HepG2 (cell line): ENCODE data around the gene CORO7. TPM values are rescaled to one million over a fixed set of nuclear protein-coding genes. Genes with fewer than 3 reads are reported as not detected.

Experiments
- HDAC6 ChIP-seq: fragments of 200-600 bp; sonication (generic); IDR thresholded peaks from 2 replicates; pipeline ENCODE4 v1.7.0; 2017; ENCODE audit warnings: mild to moderate bottlenecking, antibody characterized with exemption, low read length, low read depth
- MLX ChIP-seq: IDR thresholded peaks from 2 replicates; pipeline ENCODE4 v1.6.1; 2016
- NONO ChIP-seq, 2 experiments: fragments of 450-650 bp in 1 of 2; sonication (generic) in 1 of 2; formaldehyde crosslinking in 1 of 2; IDR thresholded peaks in 1 of 2; conservative IDR thresholded peaks in 1 of 2; 2 replicates each; pipeline versions ENCODE4 v1.6.1 to v1.8.0; 2017 to 2022; ENCODE audit warnings: mild to moderate bottlenecking in 1 of 2, missing genetic modification reagents in 1 of 2, moderate library complexity in 1 of 2
- ZFP82 ChIP-seq: sonication (generic); formaldehyde crosslinking; IDR thresholded peaks from 2 replicates; pipeline ENCODE4 v1.5.1; 2020; ENCODE audit warnings: mild to moderate bottlenecking, missing genetic modification reagents, borderline replicate concordance
- ZFP90 ChIP-seq: sonication (generic); formaldehyde crosslinking; IDR thresholded peaks from 2 replicates; pipeline ENCODE4 v1.8.0; 2022; ENCODE audit warnings: missing genetic modification reagents, mild to moderate bottlenecking, inconsistent platforms, borderline replicate concordance
- ZGPAT ChIP-seq: IDR thresholded peaks from 2 replicates; pipeline ENCODE4 v1.6.1; 2016; ENCODE audit warnings: mild to moderate bottlenecking
- ZNF180 ChIP-seq: sonication (generic); formaldehyde crosslinking; IDR thresholded peaks from 2 replicates; pipeline ENCODE4 v1.4.0; 2020; ENCODE audit warnings: low read depth, missing genetic modification reagents, borderline replicate concordance
- ZNF276 ChIP-seq: sonication (generic); formaldehyde crosslinking; IDR thresholded peaks from 2 replicates; pipeline ENCODE4 v1.4.0; 2020; ENCODE audit warnings: mild to moderate bottlenecking, low read depth, missing genetic modification reagents
- ZNF563 ChIP-seq: sonication (generic); formaldehyde crosslinking; IDR thresholded peaks from 2 replicates; pipeline ENCODE4 v1.8.0; 2022; ENCODE audit warnings: mild to moderate bottlenecking, moderate library complexity, missing genetic modification reagents
- ZNF580 ChIP-seq: IDR thresholded peaks from 2 replicates; pipeline ENCODE4 v1.6.1; 2016; ENCODE audit warnings: low read depth, borderline replicate concordance
- ZNF790 ChIP-seq: sonication (generic); formaldehyde crosslinking; IDR thresholded peaks from 2 replicates; pipeline ENCODE4 v1.8.0; 2022; ENCODE audit warnings: missing genetic modification reagents, mild to moderate bottlenecking, borderline replicate concordance
- polyA plus RNA-seq, 8 experiments: library from polyadenylated mRNA; depleted of rRNA in 3 of 8; stranded (reverse) in 7 of 8; unstranded in 1 of 8; fragments of >200 nt; fragmentation: Illumina TruSeq in 4 of 8; extraction: Trizol in 4 of 8; gene quantifications; 2 replicates each; pipeline versions ENCODE4 v1.2.1 to v1.2.3, GENCODE V29; 2011 to 2016; ENCODE audit warnings: low read depth in 4 of 8, missing spikeins in 1 of 8, mixed read lengths in 1 of 8; ENCODE audit not compliant: insufficient read depth in 1 of 8
- total RNA-seq, 5 experiments: library from RNA; depleted of rRNA; stranded (reverse); fragments of >200 nt; fragmentation: Illumina TruSeq; extraction: Trizol; gene quantifications; 2 replicates each; pipeline ENCODE4 v1.2.3, GENCODE V29; 2016; ENCODE audit warnings: low read depth in 1 of 5
- TF ChIP-seq, protein P1 (sequence below): sonication (generic); formaldehyde crosslinking; IDR thresholded peaks from 2 replicates; pipeline ENCODE4 v1.8.0; 2022; ENCODE audit warnings: missing genetic modification reagents, mild to moderate bottlenecking, moderate library complexity, borderline replicate concordance
- TF ChIP-seq, protein P2 (sequence below): sonication (generic); formaldehyde crosslinking; IDR thresholded peaks from 2 replicates; pipeline ENCODE4 v1.5.1; 2020; ENCODE audit warnings: mild to moderate bottlenecking, moderate library complexity, missing genetic modification reagents
- TF ChIP-seq, protein P3 (sequence below): sonication (generic); formaldehyde crosslinking; IDR thresholded peaks from 2 replicates; pipeline ENCODE4 v1.4.0; 2020; ENCODE audit warnings: missing genetic modification reagents, borderline replicate concordance
- TF ChIP-seq, protein P4 (sequence below): IDR thresholded peaks from 2 replicates; pipeline ENCODE4 v1.6.1; 2018; ENCODE audit warnings: missing genetic modification reagents, mild to moderate bottlenecking, missing compliant biosample characterization

The CORO7 gene
- total and polyA plus RNA-seq, 2 of the 13 experiments (the other 11 are each of a cell fraction or from before 2014, with no cell fraction given) = 9.9 to 14.3 TPM

- TF ChIP-seq, protein P1, sequence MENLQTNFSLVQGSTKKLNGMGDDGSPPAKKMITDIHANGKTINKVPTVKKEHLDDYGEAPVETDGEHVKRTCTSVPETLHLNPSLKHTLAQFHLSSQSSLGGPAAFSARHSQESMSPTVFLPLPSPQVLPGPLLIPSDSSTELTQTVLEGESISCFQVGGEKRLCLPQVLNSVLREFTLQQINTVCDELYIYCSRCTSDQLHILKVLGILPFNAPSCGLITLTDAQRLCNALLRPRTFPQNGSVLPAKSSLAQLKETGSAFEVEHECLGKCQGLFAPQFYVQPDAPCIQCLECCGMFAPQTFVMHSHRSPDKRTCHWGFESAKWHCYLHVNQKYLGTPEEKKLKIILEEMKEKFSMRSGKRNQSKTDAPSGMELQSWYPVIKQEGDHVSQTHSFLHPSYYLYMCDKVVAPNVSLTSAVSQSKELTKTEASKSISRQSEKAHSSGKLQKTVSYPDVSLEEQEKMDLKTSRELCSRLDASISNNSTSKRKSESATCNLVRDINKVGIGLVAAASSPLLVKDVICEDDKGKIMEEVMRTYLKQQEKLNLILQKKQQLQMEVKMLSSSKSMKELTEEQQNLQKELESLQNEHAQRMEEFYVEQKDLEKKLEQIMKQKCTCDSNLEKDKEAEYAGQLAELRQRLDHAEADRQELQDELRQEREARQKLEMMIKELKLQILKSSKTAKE (CRISPR knock-in tag) = peak; percentile 55; the same call in 1 of the 2 replicates
- TF ChIP-seq, protein P2, sequence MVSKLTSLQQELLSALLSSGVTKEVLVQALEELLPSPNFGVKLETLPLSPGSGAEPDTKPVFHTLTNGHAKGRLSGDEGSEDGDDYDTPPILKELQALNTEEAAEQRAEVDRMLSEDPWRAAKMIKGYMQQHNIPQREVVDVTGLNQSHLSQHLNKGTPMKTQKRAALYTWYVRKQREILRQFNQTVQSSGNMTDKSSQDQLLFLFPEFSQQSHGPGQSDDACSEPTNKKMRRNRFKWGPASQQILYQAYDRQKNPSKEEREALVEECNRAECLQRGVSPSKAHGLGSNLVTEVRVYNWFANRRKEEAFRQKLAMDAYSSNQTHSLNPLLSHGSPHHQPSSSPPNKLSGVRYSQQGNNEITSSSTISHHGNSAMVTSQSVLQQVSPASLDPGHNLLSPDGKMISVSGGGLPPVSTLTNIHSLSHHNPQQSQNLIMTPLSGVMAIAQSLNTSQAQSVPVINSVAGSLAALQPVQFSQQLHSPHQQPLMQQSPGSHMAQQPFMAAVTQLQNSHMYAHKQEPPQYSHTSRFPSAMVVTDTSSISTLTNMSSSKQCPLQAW (CRISPR knock-in tag) = peak; percentile 18; the same call in 1 of the 2 replicates
- peak; percentile 86 for TF ChIP-seq ZGPAT (CRISPR knock-in tag)
- TF ChIP-seq NONO (IDR thresholded peaks at IDR 0.05) = no peak
- peak; percentile 76 for TF ChIP-seq NONO (CRISPR knock-in tag; conservative IDR thresholded peaks at IDR 0.05)
- TF ChIP-seq, protein P3, sequence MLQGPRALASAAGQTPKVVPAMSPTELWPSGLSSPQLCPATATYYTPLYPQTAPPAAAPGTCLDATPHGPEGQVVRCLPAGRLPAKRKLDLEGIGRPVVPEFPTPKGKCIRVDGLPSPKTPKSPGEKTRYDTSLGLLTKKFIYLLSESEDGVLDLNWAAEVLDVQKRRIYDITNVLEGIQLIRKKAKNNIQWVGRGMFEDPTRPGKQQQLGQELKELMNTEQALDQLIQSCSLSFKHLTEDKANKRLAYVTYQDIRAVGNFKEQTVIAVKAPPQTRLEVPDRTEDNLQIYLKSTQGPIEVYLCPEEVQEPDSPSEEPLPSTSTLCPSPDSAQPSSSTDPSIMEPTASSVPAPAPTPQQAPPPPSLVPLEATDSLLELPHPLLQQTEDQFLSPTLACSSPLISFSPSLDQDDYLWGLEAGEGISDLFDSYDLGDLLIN (CRISPR knock-in tag) = no peak
- no peak for TF ChIP-seq ZFP82 (CRISPR knock-in tag)
- TF ChIP-seq ZNF580 = peak; percentile 49; the same call in 1 of the 2 replicates
- no peak; the same call in 1 of the 2 replicates for TF ChIP-seq ZFP90
- TF ChIP-seq ZNF276 (CRISPR knock-in tag) = no peak
- TF ChIP-seq ZNF180 (CRISPR knock-in tag) = no peak
- peak; percentile 77; the same call in 1 of the 2 replicates for TF ChIP-seq MLX (CRISPR knock-in tag)
- TF ChIP-seq ZNF563 (CRISPR knock-in tag) = no peak
- no peak for TF ChIP-seq ZNF790 (CRISPR knock-in tag)
- TF ChIP-seq, protein P4, sequence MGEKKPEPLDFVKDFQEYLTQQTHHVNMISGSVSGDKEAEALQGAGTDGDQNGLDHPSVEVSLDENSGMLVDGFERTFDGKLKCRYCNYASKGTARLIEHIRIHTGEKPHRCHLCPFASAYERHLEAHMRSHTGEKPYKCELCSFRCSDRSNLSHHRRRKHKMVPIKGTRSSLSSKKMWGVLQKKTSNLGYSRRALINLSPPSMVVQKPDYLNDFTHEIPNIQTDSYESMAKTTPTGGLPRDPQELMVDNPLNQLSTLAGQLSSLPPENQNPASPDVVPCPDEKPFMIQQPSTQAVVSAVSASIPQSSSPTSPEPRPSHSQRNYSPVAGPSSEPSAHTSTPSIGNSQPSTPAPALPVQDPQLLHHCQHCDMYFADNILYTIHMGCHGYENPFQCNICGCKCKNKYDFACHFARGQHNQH (CRISPR knock-in tag) = peak; percentile 82
- TF ChIP-seq HDAC6 = no peak
Observed at GRCh38 chr16:4345836-4346781, 70.3 kb downstream of the CORO7 start (continued).
